Ascending aorta (tissue), 2 donors: Measurements from ENCODE around the gene ZBTB9. TPM values are rescaled to one million over a fixed set of nuclear protein-coding genes. Genes with fewer than 3 reads are reported as not detected.

Source experiments
- DNase-seq, 2 donors: peaks; one replicate each; pipeline ENCODE4 v3.0.0-alpha.2; 2019; ENCODE audit warnings: low spot score in 2 of 2
- H3K27ac ChIP-seq, 2 donors: fragments of 200-600 bp; sonication (generic); one replicate each; pipeline ENCODE4 v1.5.1; 2016 to 2017; ENCODE audit warnings: mild to moderate bottlenecking in 1 of 2
- H3K27me3 ChIP-seq: fragments of 200-600 bp; sonication (generic); one replicate; pipeline ENCODE4 v1.5.1; 2017
- H3K36me3 ChIP-seq, 2 donors: fragments of 200-600 bp; sonication (generic); one replicate each; pipeline ENCODE4 v1.5.1; 2016
- H3K4me1 ChIP-seq, 2 donors: fragments of 200-600 bp; sonication (generic); one replicate each; pipeline ENCODE4 v1.5.1; 2016 to 2017; ENCODE audit warnings: mild to moderate bottlenecking in 1 of 2
- H3K4me3 ChIP-seq, 2 donors: fragments of 200-600 bp; sonication (generic); one replicate each; pipeline ENCODE4 v1.5.1; 2016 to 2017; ENCODE audit warnings: mild to moderate bottlenecking in 1 of 2
- H3K9me3 ChIP-seq, 2 donors: fragments of 200-600 bp; sonication (generic); one replicate each; pipeline ENCODE4 v1.5.1; 2016
- intact Hi-C: fragments of 100-400 bp; cut with DNase I; formaldehyde crosslinking; loops from one replicate; pipeline ENCODE4 v1.15.1; 2023
- total RNA-seq: library from RNA; depleted of rRNA; stranded (reverse); fragments of >200 nt; gene quantifications from one replicate; pipeline ENCODE4 v1.1.0, GENCODE V29; 2016
- TF ChIP-seq, protein P1 (sequence below), 3 experiments: fragments of 200-600 bp in 2 of 3; fragments of 450-650 bp in 1 of 3; sonication (generic) in 2 of 3; IDR thresholded peaks; one replicate each; pipeline ENCODE4 v1.5.1; 2016 to 2019; ENCODE audit warnings: antibody characterized with exemption in 3 of 3, mild to moderate bottlenecking in 1 of 3, moderate library complexity in 1 of 3

ZBTB9 gene
- total RNA-seq, 1 donor from 2014 or later: 45.8 TPM

DNA sequence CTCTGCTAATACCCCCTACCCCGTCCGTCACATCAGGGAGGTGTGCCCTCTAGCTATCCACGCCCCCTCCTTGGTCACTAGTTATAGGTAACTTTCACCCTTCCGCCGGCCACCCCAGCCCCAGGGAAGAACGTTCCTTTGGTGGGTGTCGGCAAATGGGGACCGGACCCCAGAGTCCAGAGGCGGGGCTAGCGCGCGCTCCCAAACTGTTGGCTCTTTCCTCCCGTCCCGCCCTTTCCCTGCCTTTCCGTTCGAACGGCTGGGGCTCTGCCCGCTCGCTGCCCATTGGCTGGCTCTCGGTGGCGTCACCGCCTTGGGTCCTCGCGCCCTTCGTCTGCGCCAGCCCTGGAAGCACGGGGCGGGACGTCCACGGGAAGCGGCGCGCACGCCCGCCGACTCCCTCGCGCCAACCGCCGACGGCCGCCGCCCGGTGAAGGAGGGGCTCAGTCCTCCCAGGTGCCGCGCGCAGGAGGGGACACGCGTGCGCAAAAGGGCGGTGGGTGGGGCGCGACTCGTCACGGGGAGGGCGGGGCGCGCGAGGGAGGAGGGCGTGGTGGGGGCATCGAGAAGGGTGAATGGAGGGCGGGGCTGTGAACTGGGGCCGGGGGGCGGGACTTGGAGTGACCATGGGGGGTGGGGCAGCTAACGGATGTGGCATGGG is 44.2 kb upstream of the ZBTB9 start:
- no peaks in the 10 kb centered on the region for H3K27me3 ChIP-seq
- H3K4me1 ChIP-seq: peaks cover 10% of the 10 kb centered on the region in 2 donors
- no peaks in the 10 kb centered on the region for H3K9me3 ChIP-seq
- peak; percentile 89 to 98 for DNase-seq
- H3K4me3 ChIP-seq: peak overlapping the region; percentile 84 to 98
- peak overlapping the region; percentile 96 to 99 for H3K27ac ChIP-seq
- intact Hi-C loops: loop anchor here (1.0 to 10.0 kb wide), 8 partner anchors 8 to 1865 kb away; partner anchors contain the start of genes ATP6V1G2, CUTA, DDX39B and KIFC1
- TF ChIP-seq, protein P1, sequence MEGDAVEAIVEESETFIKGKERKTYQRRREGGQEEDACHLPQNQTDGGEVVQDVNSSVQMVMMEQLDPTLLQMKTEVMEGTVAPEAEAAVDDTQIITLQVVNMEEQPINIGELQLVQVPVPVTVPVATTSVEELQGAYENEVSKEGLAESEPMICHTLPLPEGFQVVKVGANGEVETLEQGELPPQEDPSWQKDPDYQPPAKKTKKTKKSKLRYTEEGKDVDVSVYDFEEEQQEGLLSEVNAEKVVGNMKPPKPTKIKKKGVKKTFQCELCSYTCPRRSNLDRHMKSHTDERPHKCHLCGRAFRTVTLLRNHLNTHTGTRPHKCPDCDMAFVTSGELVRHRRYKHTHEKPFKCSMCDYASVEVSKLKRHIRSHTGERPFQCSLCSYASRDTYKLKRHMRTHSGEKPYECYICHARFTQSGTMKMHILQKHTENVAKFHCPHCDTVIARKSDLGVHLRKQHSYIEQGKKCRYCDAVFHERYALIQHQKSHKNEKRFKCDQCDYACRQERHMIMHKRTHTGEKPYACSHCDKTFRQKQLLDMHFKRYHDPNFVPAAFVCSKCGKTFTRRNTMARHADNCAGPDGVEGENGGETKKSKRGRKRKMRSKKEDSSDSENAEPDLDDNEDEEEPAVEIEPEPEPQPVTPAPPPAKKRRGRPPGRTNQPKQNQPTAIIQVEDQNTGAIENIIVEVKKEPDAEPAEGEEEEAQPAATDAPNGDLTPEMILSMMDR (IDR thresholded peaks at IDR 0.05): no peak
- peaks cover 25 to 32% of the 10 kb centered on the region in 2 donors for H3K36me3 ChIP-seq

DNA sequence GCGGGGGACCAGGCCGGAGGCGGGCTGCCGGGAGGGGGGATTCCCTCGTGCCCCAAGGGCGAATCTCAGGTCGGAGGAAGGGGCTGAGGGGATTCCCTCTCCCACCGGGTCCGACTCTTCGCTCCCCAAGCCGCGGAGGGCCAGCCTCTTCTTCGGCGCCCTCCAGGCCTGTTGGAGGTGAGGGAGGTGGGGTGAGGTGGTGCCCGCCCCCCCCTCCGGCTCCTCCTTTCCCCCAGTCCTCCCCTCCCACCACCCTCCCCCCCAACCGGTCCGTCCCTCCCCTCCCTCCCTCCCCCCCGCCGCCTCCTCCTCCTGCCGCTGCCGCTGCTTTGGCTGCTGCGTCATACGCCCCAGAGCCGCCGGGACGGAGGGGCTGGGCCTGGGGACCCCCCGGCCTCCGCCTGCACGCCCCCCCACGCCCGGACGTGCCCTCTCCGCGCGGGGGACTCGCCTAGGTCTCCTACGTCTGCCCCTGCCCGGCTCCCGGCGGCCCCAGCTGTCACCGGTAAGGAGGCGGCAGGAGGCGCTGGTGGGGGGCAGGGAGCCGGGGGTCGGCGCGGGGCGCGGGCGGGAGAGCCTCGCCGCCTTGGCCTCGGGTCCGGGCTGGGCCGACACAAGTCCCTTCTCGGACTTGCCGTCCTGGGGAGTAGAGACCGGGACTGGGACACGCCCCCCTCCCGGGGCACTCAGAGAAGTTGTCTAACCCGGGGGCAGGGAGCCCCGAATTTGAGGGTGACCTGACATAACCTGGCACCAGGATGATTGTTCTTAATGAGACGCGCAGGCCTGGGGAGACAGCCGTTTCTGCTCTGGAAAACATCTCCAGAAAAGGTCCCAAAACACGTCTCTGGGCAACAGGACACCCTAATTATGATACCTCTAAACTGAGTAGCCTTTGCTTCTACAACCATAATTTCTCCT is 43.4 kb upstream of the ZBTB9 start, which contains the start of gene PHF1:
PHF1 (plus strand) TSS at position 304 of the 921 bp plus-strand sequence. CDS start 1,250 bp downstream, outside the sequence.
- TF ChIP-seq, protein P1 (IDR thresholded peaks at IDR 0.05): no peak
- Histone ChIP-seq H3K9me3 (no peaks in the 10 kb centered on the region), H3K4me1 (peaks cover 10 to 13% of the 10 kb centered on the region in 2 donors), H3K36me3 (peaks cover 32 to 40% of the 10 kb centered on the region in 2 donors), H3K27ac (peak within 1 kb of the TSS; percentile 96 to 99), H3K4me3 (peak within 1 kb of the TSS; percentile 84 to 98), H3K27me3 (no peaks in the 10 kb centered on the region)
- no peak for DNase-seq
- intact Hi-C loops: loop anchor here (1.0 to 10.0 kb wide), 9 partner anchors 7 to 1866 kb away; partner anchors contain the start of genes ATP6V1G2, CUTA, DDX39B and KIFC1

DNA sequence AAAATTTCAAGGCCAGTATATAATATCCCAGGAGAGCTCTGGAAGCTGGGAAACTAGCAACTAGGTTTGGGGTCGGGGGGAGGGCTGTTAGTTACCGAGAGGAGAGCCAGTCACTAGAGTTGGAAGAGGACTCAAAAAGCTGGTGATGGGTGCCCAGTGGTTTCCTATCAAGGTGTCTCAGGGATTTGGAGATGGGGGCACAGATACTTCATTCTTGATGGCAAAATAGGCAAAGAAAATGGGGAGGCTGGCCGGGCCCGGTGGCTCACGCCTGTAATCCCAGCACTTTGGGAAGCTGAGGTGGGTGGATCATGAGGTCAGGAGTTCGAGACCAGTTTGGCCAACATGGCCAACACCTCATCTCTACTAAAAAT is 42.8 kb upstream of the ZBTB9 start:
- Histone ChIP-seq H3K27ac (peak overlapping the region; percentile 96 to 99), H3K4me3 (peak overlapping the region; percentile 84 to 98), H3K27me3 (no peaks in the 10 kb centered on the region), H3K9me3 (no peaks in the 10 kb centered on the region), H3K4me1 (peaks cover 10 to 17% of the 10 kb centered on the region in 2 donors), H3K36me3 (peaks cover 32 to 40% of the 10 kb centered on the region in 2 donors)
- TF ChIP-seq, protein P1 (IDR thresholded peaks at IDR 0.05): no peak
- DNase-seq: no peak
- intact Hi-C loops: loop anchor here (1.0 to 10.0 kb wide), 7 partner anchors 14 to 1867 kb away; partner anchors contain the start of genes ATP6V1G2, DDX39B, NFKBIL1 and RING1

DNA sequence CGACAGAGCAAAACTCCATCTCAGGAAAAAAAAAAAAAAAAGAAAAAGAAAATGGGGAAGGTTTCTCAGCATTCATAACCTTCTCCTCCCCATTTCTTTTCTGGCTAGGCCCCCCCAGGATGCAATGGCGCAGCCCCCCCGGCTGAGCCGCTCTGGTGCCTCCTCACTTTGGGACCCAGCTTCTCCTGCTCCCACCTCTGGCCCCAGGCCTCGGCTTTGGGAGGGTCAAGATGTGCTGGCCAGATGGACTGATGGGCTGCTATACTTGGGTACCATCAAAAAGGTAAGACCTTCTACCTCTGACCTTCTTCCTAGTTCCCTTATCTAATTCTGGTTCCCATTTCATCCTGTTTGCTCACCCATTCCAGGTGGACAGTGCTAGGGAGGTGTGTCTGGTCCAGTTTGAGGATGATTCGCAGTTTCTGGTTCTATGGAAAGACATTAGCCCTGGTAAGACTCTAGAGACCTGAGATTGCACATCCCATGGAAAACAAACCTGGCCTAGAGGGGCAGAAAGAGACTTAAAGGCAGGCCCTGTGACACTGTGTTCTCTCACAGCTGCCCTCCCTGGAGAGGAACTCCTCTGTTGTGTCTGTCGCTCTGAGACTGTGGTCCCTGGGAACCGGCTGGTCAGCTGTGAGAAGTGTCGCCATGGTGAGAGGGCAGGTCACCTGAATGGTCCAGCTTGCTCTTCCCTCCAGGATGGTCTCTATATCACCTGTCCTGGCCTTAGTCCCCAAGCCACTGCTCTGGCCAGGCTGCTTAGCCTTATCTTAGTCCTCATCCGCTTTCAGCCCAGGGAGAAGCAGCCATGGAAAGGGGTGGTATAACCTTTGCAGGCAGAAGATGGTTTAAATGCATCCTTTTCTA is 42.0 kb upstream of the ZBTB9 start:
- DNase-seq: no peak
- Histone ChIP-seq H3K27me3 (no peaks in the 10 kb centered on the region), H3K4me1 (peaks cover 10 to 24% of the 10 kb centered on the region in 2 donors), H3K4me3 (peak overlapping the region; percentile 84 to 98), H3K9me3 (no peaks in the 10 kb centered on the region), H3K36me3 (peaks cover 32 to 40% of the 10 kb centered on the region in 2 donors), H3K27ac (peak overlapping the region; percentile 96 to 99)
- TF ChIP-seq, protein P1 (IDR thresholded peaks at IDR 0.05): no peak
- intact Hi-C loops: loop anchor here (5.0 to 10.0 kb wide), 5 partner anchors 162 to 1868 kb away; partner anchors contain the start of genes ATP6V1G2, DDX39B, NFKBIL1 and RING1
